Measurements from ENCODE around the gene MED15. TPM values are rescaled to one million over a fixed set of nuclear protein-coding genes. Genes with fewer than 3 reads are reported as not detected.
"Not testable (repeated sequence)": the region's sequence is repeated elsewhere in the genome, so short reads cannot be mapped to it uniquely, and the experiment has no call there.

The MED15 gene
- total RNA-seq, 1 donor from 2014 or later = 26.2 TPM

- DNase-seq (ENCODE audit: low spot score) (no peak), ATAC-seq (no peak)
These were observed 21.1 kb downstream of the MED15 start for GRCh38 chr22:20528405-20528978.

- peak; percentile 16 for ATAC-seq
- DNase-seq (ENCODE audit: low spot score) = no peak
These were observed 23.2 kb downstream of the MED15 start for GRCh38 chr22:20530368-20531153.

GRCh38 chr22:20531154-20531403, 23.7 kb downstream of the MED15 start:
- no peak for DNase-seq (ENCODE audit: low spot score)
- no peak for ATAC-seq

GRCh38 chr22:20531404-20532201, 24.2 kb downstream of the MED15 start:
- DNase-seq (ENCODE audit: low spot score) (no peak), ATAC-seq (peak; percentile 59)

- DNase-seq (ENCODE audit: low spot score) = no peak
- no peak for ATAC-seq
These were observed 25.0 kb downstream of the MED15 start for GRCh38 chr22:20532256-20532993.

GRCh38 chr22:20533095-20533878, 25.9 kb downstream of the MED15 start:
- DNase-seq (ENCODE audit: low spot score) = no peak
- no peak for ATAC-seq

- DNase-seq (ENCODE audit: low spot score) = no peak
- ATAC-seq = no peak
These were observed 26.5 kb downstream of the MED15 start for GRCh38 chr22:20533879-20534265.

GRCh38 chr22:20536590-20537324, 29.3 kb downstream of the MED15 start:
- DNase-seq (ENCODE audit: low spot score) (no peak), ATAC-seq (no peak)

- ATAC-seq (no peak), DNase-seq (ENCODE audit: low spot score) (no peak)
These were observed 29.9 kb downstream of the MED15 start for GRCh38 chr22:20537325-20537756.

- ATAC-seq (no peak), DNase-seq (ENCODE audit: low spot score) (no peak)
These were observed 30.6 kb downstream of the MED15 start for GRCh38 chr22:20537983-20538382.

GRCh38 chr22:20538875-20539274, 31.5 kb downstream of the MED15 start:
- not testable (repeated sequence) for DNase-seq (ENCODE audit: low spot score); ATAC-seq

- no peak for ATAC-seq
- DNase-seq (ENCODE audit: low spot score) = no peak
These were observed 34.6 kb downstream of the MED15 start for GRCh38 chr22:20542055-20542454.

- DNase-seq (ENCODE audit: low spot score) = no peak
- no peak for ATAC-seq
These were observed 35.3 kb downstream of the MED15 start for GRCh38 chr22:20542736-20543135.

- ATAC-seq; DNase-seq (ENCODE audit: low spot score): not testable (repeated sequence)
These were observed 37.9 kb downstream of the MED15 start for GRCh38 chr22:20545318-20545634.

- DNase-seq (ENCODE audit: low spot score) (no peak), ATAC-seq (no peak)
These were observed 38.5 kb downstream of the MED15 start for GRCh38 chr22:20545681-20546521.

GRCh38 chr22:20546541-20546950, 39.1 kb downstream of the MED15 start:
- DNase-seq (ENCODE audit: low spot score) (no peak), ATAC-seq (no peak)

GRCh38 chr22:20547029-20547428, 39.6 kb downstream of the MED15 start:
- ATAC-seq (no peak), DNase-seq (ENCODE audit: low spot score) (no peak)

- no peak for ATAC-seq
- no peak for DNase-seq (ENCODE audit: low spot score)
These were observed 41.4 kb downstream of the MED15 start for GRCh38 chr22:20548806-20549205.

- DNase-seq (ENCODE audit: low spot score) = no peak
- no peak for ATAC-seq
These were observed 41.9 kb downstream of the MED15 start for GRCh38 chr22:20549232-20549841.
